ENCODE data around the gene CACNA1A.

The CACNA1A gene

GRCh38 chr19:13297023-13297422, 209.3 kb downstream of the CACNA1A start:
- no peak overlapping the region for H3K4me3 ChIP-seq (ENCODE audit: low read depth, low read length)
- TF ChIP-seq, protein P1, sequence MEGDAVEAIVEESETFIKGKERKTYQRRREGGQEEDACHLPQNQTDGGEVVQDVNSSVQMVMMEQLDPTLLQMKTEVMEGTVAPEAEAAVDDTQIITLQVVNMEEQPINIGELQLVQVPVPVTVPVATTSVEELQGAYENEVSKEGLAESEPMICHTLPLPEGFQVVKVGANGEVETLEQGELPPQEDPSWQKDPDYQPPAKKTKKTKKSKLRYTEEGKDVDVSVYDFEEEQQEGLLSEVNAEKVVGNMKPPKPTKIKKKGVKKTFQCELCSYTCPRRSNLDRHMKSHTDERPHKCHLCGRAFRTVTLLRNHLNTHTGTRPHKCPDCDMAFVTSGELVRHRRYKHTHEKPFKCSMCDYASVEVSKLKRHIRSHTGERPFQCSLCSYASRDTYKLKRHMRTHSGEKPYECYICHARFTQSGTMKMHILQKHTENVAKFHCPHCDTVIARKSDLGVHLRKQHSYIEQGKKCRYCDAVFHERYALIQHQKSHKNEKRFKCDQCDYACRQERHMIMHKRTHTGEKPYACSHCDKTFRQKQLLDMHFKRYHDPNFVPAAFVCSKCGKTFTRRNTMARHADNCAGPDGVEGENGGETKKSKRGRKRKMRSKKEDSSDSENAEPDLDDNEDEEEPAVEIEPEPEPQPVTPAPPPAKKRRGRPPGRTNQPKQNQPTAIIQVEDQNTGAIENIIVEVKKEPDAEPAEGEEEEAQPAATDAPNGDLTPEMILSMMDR (IDR thresholded peaks at IDR 0.05; ENCODE audit: insufficient read depth, low read depth, low read length, missing control alignments): no peak
- DNase-seq (ENCODE audit: low read depth): no peak

DNA sequence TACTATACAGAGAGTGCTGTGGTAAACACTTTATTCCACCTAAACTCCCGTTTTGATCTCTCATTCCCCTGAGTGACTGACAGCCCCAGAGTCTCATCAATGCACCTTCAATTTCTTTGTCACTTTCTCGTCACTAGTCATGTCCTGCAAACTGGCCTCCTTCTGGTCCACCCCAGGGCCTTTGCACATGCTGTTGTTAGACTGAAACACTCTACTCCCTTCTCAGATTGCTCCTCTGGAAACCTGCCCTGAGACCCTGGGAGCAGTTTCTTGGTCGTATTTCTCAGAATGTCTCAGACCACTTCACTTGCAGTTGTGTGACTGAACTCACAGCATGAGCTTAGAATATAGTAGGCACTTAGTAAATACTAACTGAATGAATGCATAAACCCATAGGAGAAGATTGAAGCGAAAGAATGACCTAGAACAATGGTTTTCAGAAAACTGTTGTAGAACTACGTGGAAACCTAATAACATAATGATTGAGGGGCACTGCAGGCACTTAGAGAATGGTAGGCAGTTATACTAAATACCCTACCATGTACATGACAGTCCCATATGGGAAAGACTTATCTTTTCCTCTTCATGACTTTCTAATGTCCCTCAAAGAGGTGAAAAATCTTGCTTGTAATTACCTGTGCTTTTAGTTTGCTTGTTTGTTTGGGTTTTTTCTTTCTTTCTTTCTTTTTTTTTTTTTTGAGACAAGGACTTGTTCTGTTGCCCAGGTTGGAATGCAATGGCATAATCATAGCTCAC, 211.3 kb downstream of the CACNA1A start:
- TF ChIP-seq, protein P1 (IDR thresholded peaks at IDR 0.05; ENCODE audit: insufficient read depth, low read depth, low read length, missing control alignments): no peak
- DNase-seq (ENCODE audit: low read depth): no peak
- no peak overlapping the region for H3K4me3 ChIP-seq (ENCODE audit: low read depth, low read length)

GRCh38 chr19:13291913-13292312, 214.4 kb downstream of the CACNA1A start:
- no peak overlapping the region for H3K4me3 ChIP-seq (ENCODE audit: low read depth, low read length)
- no peak for DNase-seq (ENCODE audit: low read depth)
- TF ChIP-seq, protein P1 (IDR thresholded peaks at IDR 0.05; ENCODE audit: insufficient read depth, low read depth, low read length, missing control alignments): no peak

- TF ChIP-seq, protein P1 (IDR thresholded peaks at IDR 0.05; ENCODE audit: insufficient read depth, low read depth, low read length, missing control alignments): no peak
- no peak overlapping the region for H3K4me3 ChIP-seq (ENCODE audit: low read depth, low read length)
- DNase-seq (ENCODE audit: low read depth): no peak
Observed at GRCh38 chr19:13290741-13291140, 215.5 kb downstream of the CACNA1A start.

DNA sequence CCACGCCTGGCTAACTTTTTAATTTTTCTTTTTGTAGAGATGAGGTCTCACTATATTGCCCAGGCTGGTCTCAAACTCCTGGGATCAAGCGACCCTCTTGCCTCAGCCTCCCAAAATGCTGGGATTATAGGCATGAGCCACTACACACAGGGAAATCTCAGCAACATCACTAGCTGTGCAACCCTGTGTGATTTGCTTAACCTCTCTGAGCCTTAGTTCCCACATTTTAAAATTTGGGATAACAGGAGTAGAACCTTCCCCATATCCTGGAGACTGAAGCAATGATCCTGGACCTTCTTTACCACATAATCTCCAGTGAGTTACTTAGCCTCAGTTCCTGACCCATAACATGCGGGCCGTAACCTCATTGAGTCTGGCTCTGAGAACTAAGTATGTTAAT, 217.0 kb downstream of the CACNA1A start:
- TF ChIP-seq, protein P1 (IDR thresholded peaks at IDR 0.05; ENCODE audit: insufficient read depth, low read depth, low read length, missing control alignments): no peak
- H3K4me3 ChIP-seq (ENCODE audit: low read depth, low read length): no peak overlapping the region
- no peak for DNase-seq (ENCODE audit: low read depth)

DNA sequence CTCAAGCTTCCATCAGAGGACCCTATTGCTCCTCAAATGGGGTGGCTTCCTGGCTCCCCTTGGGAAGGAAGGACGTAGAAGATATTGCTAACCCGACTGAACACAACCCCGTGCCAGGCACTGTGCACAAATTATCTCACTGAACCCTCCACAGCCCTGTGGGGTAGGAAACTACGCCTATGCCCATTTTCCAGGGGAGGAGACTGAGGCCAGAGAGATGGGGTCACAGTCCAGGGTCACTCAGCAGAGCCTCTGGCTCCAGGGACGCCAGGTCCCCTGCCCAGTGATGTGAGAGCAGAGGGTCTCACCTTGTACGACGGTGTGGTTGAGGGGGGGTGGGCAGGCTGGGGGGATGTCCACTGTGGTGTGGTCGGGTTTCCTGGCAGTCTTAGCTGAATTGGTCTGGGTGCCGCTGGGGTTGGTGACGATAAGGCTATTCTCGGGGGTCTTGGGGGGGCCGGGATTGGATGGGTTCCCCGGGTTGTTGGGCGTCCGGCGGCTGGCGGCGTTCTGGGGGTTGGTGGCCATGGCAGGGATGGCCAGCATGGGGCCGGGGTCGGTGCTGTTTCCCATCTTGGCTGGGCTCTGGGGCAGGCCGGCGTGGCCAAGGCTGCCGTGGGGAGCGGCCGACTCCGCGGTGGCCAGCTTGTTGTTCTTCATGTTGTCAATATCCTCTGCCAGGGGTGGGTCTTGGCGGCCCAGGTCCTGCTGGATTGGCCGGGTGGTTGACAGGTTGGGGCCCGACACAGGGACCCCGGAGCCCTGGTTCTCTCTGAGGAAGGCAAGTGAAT, 219.9 kb downstream of the CACNA1A start:
- TF ChIP-seq, protein P1 (IDR thresholded peaks at IDR 0.05; ENCODE audit: insufficient read depth, low read depth, low read length, missing control alignments): no peak
- no peak for DNase-seq (ENCODE audit: low read depth)
- H3K4me3 ChIP-seq (ENCODE audit: low read depth, low read length): no peak overlapping the region

Measured in GM12865 (cell line).